Activated T-cell treated with anti-CD3 and anti-CD28 coated beads, Interleukin-2, amount 50 U/mL, for 1 hour (primary cell): ENCODE results near the gene GABARAP.

ENCODE experiments used
- DNase-seq: peaks from one replicate; pipeline ENCODE4 v3.0.0-alpha.2; 2020

The GABARAP gene

GRCh38 chr17:7221278-7222092, 20.8 kb downstream of the GABARAP start:
- DNase-seq = no peak

DNA sequence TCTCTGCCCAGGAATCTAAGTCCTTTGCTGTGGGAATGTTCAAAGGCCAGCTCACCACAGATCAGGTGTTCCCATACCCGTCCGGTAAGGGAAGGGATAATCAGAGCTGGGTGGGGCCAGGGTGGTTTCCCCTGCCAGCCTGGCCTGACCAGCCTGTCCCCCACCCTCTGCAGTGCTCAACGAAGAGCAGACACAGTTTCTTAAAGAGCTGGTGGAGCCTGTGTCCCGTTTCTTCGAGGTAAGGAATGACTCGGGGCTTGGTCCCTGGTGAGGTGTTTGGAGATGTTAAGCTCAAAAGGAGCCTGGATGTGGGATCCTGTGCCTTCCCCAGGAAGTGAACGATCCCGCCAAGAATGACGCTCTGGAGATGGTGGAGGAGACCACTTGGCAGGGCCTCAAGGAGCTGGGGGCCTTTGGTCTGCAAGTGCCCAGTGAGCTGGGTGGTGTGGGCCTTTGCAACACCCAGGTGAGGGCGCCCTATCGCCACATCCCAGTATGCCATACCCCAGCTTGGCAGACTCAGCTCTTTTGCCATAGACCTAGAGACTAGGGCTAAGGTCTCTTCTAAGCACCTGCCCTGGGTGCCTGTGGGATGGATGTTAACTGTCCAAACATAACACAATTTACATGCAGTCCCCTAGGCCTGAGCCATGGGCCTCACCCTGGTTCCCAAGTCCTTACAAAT, 21.5 kb downstream of the GABARAP start:
- DNase-seq = peak; percentile 70

DNA sequence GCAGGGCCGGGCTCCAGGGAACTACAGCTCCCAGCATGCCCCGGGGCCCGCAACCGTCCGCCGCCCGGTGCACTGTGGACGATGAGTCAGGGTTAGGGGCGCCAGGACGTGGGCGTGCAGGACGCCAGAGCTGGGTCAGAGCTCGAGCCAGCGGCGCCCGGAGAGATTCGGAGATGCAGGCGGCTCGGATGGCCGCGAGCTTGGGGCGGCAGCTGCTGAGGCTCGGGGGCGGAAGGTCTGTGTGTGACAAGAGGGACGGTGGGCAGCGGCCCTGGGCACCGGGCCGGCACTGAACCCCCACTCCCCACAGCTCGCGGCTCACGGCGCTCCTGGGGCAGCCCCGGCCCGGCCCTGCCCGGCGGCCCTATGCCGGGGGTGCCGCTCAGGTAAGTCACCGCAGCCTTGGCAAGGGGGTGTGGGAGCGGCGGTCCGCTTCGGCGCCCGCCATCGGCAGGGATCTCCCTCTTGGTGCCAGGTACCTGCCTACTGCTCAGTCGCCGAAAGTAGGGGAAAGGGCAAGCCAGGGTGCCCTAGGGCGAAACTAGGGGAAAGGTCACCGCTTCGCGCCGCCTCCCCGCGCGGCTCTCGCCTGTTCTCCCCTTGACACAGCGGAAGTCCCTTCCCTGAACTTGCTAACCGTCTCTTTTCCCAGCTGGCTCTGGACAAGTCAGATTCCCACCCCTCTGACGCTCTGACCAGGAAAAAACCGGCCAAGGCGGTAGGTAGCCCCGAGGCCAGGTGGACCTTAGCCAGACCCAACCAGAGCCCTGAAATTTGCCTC, 22.2 kb downstream of the GABARAP start, which contains the start of the genes ACADVL and DLG4:
TSS of gene ACADVL (plus strand) at position 127 of the 781 bp plus-strand sequence. CDS start at position 174, 47 bp downstream.
TSS of gene DLG4 (minus strand) at position 25 of the 781 bp plus-strand sequence.
- DNase-seq = peak; percentile 80

- no peak for DNase-seq
Measured at GRCh38 chr17:7219229-7219811, 22.9 kb downstream of the GABARAP start.

- DNase-seq = no peak
Measured at GRCh38 chr17:7218758-7219157, 23.5 kb downstream of the GABARAP start.

- no peak for DNase-seq
Measured at GRCh38 chr17:7218166-7218565, 24.1 kb downstream of the GABARAP start.

GRCh38 chr17:7217113-7217987, 24.9 kb downstream of the GABARAP start:
- no peak for DNase-seq

DNA sequence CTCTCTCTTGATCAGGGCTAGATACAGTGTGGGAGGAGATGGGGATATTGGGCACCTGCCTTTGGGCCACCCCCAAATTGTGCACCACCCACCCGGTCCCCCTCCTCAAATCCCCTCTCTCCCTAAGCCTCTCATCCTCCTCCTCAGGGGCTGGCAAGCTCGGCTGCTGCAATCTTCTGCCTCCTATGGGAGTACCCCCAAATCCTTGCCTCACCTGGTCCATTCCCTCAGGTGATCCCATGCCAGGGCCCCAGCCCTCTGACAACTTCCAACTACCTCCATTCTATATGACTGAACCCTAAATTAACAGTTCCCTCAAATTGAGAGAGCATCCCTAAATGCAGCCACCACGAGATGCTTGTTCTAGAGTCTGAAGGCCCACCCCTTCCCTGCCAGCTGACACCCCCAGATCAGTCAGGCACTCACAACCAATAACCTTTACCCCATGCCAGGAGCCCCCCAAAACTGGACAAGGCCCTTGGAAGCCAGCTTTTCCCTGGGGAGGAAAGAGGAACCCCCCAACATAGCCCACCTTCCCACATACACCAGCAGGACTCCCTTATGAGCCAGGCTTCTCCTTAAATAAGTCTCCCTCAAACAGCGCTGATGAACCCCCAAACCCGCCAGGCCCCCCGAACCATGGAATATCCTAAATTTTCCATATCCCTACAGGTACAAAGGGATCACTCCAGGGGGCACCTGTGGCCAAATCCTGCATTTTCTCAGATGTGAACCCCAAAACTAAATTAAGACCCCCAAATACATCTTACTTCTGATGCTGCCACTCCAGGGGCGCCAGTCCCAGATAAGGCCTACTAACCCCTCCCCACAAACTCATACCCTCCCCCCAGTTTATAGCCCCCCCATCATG, 25.8 kb downstream of the GABARAP start:
- no peak for DNase-seq

DNA sequence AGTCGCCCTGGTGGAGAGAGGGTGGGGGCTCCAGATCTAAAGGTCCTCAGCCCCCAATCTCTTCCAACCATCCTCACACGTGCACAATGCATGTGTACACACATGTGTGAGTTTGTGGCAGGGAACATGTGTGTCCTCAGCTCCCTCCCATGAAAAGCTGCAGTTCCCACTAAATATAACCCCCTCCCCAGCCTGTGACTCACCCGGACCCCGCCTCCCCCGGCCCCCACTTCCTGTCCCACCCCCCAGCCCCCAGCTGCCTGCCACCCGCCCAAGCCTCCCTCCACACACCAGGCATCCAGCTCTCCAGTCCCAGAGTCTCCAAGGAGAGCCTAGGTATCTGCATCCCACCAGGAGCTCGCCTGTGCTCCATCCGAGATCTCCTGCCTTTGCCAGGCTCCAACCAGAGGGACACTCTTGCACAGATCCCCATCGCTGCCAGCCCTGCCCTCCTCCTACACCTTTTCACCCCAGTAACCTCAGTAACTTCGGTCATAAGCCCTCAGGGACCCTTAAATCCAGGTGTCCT, 26.5 kb downstream of the GABARAP start:
- no peak for DNase-seq

DNA sequence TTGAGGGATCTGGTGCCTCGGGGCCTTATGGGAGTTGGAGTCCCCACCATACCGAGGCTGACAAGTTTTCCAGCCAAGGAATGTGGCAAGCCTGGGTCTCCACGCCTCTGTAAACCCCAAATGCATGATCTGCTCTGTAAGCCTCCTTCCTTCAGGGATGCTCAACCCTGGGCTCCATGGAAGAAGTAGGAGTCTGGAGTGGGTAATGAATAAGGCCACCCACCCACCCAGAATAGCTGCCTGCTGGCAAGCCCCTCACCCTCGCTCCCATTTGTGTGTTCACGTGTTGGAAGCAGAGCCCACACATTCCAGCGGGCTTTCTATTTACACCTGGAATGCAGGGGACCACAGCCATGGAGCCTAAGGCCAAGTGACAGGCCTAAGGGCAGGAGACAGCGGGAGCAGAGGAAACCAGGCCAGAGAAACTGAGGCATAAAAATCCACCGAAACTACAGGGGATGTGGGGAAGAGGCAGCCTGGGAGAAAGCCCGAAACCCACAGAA, 27.1 kb downstream of the GABARAP start:
- no peak for DNase-seq

DNA sequence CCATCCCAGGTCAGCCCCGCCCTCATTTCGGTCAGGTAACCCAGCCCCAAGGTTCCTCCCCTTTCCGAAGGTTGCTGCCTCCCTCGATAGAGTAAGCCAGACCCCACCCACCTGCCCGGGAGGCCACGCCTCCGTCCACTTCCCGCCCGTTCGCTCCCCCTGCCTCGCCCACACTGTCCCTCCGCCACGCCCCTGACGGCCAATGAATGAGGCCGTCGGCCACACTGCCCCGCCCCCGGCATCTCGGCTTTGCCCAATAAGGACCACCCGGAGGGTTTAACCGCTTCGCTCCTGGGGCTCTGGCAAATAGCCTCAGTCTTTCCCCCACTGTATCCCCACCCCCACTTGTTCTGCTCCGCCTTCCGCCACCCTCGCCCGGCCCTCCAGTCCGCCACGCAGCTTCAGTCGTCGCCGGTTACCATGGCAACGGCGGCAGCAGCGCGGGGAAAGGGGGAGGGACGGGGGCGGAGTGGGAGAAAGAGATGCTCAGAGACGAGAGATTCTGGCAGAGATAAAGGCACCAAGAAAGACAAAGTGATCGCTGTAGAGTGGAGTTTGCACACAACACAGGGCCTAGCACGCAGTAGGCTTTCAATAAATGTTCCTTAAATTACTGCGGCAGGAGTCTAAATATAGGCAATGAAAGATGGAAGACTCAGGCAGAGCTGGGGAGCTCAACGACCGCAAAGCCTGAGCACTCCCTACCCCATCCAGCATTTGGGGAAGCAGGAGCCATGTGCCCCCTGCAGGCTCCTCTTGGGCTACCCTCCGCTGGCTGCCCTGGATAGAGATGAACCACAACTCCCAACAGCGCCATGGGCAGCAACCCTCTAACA, 27.7 kb downstream of the GABARAP start:
- peak; percentile 99 for DNase-seq

GRCh38 chr17:7213895-7214299, 28.4 kb downstream of the GABARAP start:
- DNase-seq = no peak

- no peak for DNase-seq
Measured at GRCh38 chr17:7211491-7212273, 30.6 kb downstream of the GABARAP start.

GRCh38 chr17:7208754-7209460, 33.3 kb downstream of the GABARAP start:
- no peak for DNase-seq

GRCh38 chr17:7208027-7208571, 34.1 kb downstream of the GABARAP start:
- no peak for DNase-seq

- DNase-seq = no peak
Measured at GRCh38 chr17:7207120-7208001, 34.9 kb downstream of the GABARAP start.

DNA sequence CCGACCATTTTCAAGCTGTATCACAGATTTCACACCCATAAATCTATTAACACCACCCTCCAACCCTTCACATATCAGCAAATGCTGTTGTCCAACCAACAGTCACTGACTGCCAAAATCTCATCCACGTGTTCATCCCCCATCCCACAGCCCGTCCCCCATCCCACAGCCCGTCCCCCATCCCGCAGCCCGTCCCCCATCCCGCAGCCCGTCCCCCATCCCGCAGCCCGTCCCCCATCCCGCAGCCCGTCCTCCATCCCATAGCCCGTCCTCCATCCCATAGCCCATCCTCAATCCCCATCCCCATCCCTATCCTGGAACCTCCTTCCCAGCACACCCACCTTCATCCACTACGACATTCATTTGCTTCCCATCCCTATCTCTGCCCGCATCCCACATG, 36.7 kb downstream of the GABARAP start:
- DNase-seq = no peak
